Forelimb muscle (tissue), 1 donor: ENCODE results near the gene CATSPERB. TPM values are rescaled to one million over a fixed set of nuclear protein-coding genes. Genes with fewer than 3 reads are reported as not detected.
"Not testable (repeated sequence)": the region's sequence is repeated elsewhere in the genome, so short reads cannot be mapped to it uniquely, and the experiment has no call there.

Experiments used
- DNase-seq: peaks from one replicate; pipeline ENCODE4 v3.0.0-alpha.2; 2013; ENCODE audit warnings: low read depth
- polyA plus RNA-seq: library from polyadenylated mRNA; unstranded; fragments of 120-200 nt; gene quantifications from one replicate; pipeline ENCODE4 v1.2.1, GENCODE V29; 2013; ENCODE audit not compliant: insufficient read length

Gene CATSPERB
- polyA plus RNA-seq, 1 donor, result 0.09 TPM

- DNase-seq, result no peak
Observed at GRCh38 chr14:91580876-91581577, 150.9 kb downstream of the CATSPERB start.

DNA sequence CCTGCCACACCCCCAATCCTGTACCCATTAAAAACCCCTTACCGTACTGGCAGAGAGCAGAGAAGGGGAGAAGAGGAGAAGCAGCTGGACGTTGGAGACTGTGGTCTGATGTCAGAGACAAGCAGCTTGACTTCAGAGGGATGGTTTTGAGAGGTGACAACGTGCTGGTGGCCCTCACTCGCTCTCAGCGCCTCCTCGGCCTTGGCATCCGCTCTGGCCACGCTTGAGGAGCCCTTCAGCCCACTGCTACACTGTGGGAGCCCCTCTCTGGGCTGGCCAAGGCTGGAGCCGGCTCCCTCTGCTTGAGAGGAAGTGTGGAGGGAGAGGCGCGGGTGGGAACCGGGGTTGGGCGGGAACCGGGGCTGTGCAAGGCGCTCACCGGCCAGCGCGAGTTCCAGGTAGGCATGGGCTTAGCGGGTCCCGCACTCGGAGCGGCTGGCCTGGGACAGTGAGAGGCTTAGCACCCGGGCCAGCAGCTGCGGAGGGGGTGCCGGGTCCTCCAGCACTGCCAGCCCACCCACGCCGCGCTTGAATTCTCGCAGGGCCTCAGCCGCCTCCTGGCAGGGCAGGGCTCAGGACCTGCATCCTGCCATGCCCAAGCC is 154.2 kb downstream of the CATSPERB start:
- DNase-seq, result no peak

DNA sequence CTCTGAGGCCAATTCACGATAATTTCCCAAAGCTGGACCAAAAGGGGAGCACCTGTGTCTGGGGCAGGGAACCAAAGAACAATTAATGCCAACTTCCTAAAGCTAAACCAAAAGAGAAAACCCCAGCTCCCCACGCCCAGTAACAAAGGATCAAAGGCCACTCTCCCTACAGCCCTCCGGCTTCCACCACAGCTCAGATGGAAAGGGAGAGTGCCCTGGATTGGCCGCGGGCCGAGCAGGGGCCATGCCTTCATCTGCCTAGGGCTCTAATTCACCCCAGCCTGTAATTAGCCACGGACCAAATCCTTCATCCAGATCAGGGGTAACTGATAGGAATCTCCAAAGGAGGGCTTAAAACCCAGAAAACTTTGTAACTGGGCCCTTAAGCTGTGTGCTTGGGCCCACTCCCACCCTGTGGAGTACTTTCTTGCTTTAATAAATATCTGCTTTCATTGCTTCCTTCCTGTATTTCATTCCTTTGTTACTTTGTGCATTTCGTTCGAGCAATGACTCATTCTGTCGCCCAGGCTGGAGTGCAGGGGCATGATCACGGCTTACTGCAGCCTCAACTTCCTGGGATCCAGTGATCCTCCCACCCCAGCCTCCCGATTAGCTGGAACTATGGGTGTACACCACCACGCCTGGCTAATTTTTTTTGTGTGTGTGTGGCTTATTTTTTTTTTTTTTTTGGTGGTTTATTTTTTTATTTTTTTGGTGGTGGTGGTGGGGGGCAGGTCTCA is 156.2 kb downstream of the CATSPERB start:
- DNase-seq, result no peak

GRCh38 chr14:91573894-91574837 is 157.7 kb downstream of the CATSPERB start:
- no peak for DNase-seq

DNA sequence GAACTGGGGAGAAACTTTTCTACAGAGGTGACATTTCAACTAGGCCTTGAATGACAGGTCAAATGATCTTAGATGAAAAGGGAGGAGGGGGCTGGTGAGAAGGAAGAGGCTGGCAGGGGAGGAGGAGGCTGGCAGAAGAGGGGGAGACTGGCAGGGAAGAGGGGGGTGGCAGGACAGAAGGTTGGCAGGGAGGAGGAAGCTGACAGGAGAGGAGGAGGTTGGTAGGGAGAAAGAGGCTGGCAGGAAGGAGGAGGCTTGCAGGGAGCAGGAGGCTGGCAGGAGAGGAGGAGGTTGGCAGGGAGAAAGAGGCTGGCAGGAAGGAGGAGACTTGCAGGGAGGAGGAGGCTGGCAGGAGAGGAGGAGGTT is 158.4 kb downstream of the CATSPERB start:
- DNase-seq, result no peak

DNA sequence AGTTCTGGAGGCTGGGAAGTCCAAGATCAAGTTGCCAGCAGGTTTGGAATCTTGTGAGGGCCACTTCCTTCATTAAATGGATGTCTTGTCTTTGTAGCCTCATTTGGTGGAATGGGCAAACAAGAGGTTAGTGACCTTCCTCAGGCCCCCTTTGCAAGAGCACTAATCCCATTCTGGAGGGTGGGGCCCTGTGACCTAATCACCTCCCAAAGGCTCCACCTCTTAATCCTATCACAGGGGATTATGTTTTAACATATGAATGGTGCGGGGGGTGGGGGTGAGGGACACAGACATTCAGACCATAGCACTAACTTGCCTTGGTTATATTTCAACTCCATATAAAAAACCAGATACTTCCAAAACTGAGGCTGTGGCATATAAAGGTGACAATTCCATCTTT is 161.9 kb downstream of the CATSPERB start:
- no peak for DNase-seq

GRCh38 chr14:91569301-91569700 is 162.6 kb downstream of the CATSPERB start:
- DNase-seq, result no peak

- no peak for DNase-seq
Observed at GRCh38 chr14:91568626-91569025, 163.3 kb downstream of the CATSPERB start.

DNA sequence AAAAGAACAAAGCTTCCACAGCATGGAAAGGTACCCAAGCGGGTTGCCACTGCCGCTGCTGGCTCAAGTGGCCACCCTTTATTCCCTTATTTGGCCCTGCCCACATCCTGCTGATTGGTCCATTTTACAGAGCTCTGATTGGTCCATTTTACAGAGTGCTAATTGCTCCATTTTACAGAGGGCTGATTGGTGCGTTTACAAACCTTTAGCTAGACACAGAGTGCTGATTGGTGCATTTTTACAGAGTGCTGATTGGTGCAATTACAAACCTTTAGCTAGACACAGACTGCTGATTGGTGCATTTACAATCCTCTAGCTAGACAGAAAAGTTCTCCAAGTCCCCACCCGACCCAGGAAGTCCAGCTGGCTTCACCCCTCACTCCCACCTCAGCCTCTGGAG is 164.1 kb downstream of the CATSPERB start:
- DNase-seq, result not testable (repeated sequence)

- DNase-seq, result no peak
Observed at GRCh38 chr14:91555531-91555930, 176.4 kb downstream of the CATSPERB start.

GRCh38 chr14:91554535-91555332 is 177.2 kb downstream of the CATSPERB start:
- no peak for DNase-seq

- no peak for DNase-seq
Observed at GRCh38 chr14:91548108-91548507, 183.8 kb downstream of the CATSPERB start.

DNA sequence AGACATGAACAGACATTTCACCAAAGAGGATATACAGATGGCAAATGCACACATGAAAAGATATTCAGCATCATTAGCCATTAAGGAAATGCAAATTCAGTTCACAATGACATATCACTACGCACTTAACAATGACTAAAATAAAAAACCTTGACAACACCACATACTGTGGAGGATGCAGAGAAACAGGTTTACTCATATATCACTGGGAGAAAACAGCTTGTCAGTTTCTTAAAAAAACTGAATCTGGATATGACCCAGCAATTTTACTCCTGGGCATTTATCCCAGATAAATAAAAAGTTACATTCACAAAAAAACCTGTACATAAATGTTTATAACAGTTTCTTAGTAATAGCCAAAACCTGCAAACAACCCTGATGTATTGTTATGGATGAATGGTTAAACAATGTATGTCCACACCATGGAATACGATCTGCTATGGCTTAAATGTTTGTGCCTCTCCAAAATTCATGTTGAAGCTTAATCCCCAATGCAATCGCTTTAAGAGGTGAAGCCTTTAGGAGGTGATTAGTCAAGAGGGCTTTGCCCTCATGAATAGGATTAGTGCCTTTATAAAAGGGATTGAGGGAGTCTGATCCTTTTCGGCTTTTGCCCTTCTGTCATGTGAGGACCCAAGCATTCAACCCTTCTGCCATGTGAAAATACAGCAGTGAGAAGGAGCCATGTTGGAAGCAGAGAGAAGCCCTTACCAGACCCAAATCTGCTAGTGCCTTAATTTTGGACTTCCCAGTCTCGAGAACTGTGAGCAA is 185.8 kb downstream of the CATSPERB start:
- no peak for DNase-seq

- no peak for DNase-seq
Observed at GRCh38 chr14:91545204-91545603, 186.7 kb downstream of the CATSPERB start.

GRCh38 chr14:91536327-91536726 is 195.6 kb downstream of the CATSPERB start:
- DNase-seq, result no peak

- DNase-seq, result not testable (repeated sequence)
Observed at GRCh38 chr14:91534059-91534458, 197.8 kb downstream of the CATSPERB start.

- no peak for DNase-seq
Observed at GRCh38 chr14:91533623-91534022, 198.3 kb downstream of the CATSPERB start.
